ENCODE data around the gene WIPF3.
"Not testable (repeated sequence)": the region's sequence is repeated elsewhere in the genome, so short reads cannot be mapped to it uniquely, and the experiment has no call there.

Gene WIPF3

DNA sequence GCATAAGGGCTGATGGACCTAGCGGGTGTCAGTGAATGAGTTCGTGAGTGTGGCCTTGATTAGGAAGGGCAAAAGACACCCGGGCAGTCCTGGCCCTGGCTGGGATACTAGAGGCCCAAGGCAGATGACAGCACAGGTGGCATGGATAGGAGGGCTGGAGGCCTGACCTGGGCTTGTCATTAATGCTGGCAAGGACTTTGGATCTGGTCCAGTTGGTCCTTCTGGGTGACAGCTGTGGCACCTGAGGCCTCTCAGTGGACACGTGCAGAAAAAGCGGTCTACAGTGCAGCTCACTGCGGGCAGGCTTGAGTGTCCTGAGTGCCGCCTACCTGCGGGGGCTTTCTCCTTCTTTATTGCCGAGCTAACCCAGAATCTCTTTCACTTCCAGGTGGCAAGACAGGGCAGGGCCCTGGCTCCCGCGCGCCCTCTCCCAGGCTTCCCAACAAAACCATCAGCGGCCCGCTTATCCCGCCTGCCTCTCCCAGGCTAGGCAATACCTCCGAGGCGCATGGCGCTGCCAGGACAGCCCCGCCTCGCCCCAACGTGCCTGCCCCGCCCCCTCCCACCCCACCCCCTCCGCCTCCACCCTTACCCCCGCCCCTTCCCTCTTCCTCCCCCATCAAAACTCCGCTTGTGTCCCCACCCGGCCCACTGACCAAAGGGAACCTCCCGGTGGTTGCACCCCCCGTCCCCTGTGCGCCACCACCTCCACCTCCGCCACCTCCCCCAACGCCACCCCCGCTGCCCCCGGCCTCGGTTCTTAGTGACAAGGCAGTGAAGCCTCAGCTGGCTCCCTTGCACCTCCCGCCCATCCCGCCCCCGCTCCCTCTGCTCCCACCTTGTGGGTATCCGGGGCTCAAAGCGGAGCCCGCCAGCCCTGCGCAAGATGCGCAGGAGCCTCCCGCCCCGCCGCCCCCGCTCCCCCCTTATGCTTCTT, 77.4 kb downstream of the WIPF3 start:
- DNase-seq, result no peak

DNA sequence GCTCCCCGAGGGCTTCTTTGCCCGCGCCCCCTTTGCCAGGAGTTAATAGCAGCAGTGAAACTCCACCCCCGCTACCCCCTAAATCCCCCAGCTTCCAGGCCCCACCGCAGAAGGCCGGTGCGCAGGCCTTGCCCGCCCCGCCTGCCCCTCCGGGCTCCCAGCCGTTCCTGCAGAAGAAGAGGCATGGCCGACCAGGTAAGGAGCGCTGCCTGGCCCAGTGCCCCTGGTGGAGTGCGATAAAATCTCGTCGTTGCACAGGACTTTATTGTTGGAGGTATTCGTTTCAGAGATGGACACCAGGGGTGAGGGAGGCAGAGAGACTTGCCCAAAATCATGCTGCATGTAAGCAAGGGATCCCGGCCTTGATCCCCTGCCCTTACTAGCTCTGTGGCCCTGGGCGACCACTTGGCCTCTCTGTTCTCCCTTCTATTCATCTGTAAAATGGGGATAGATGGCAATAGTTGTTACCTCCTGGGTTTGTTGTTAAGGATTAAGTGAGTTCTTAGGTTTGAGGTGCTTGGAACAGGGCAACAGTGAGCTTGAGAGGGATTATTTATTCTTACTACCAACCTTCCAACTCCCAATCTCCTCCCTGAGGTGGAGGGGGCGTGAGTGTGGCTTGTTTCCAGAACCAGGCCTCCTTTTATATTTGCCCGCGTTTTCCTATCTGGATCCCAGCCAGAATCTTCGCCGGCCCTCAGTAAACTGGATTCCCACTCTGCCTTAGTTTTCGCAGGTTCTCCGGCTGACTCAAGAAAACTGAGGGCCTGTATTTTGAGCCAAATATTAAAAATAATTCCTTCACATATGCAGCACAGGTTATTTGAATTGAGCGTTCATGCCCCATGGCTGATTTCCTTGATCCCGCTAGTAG, 78.3 kb downstream of the WIPF3 start:
- peak; percentile 5 for DNase-seq

- DNase-seq, result no peak
Measured at GRCh38 chr7:29885626-29886025, 79.3 kb downstream of the WIPF3 start.

DNA sequence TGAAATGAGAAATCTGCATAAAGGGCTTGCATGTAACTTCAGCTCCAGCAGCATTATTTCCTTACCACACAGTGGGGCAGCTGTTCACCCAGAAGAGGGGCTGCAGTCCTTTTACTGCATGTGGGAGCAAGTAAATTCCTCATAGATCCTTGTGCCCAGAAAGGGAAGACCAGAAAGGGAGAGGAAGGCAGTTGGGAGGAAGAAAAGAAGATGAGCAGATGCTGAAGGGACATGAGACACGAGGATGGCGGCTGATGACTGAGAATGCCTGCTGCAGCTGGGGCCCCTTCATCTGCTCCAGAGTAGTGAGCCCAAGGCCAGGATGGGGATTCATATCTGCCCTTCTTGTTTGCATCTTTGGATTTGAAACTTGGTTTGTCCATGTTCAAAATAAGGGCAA, 80.5 kb downstream of the WIPF3 start:
- no peak for DNase-seq

DNA sequence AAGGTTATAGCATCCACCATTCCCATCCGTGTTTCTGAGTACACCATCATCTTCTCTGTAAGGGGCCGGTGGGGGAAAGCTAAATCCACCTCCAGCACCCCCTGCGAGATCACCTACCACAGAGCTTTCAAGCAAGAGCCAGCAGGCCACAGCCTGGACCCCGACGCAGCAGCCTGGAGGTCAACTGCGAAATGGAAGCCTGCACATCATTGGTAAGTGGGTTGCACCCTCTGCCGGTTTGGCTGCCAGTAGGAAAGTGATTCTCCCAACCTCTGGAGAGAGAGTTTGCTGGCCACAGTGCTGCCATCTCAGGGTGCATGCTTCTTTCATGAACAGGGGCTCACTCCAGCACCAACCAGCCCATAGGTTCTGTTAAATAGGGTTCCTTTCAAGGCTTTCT, 81.7 kb downstream of the WIPF3 start:
- no peak for DNase-seq

DNA sequence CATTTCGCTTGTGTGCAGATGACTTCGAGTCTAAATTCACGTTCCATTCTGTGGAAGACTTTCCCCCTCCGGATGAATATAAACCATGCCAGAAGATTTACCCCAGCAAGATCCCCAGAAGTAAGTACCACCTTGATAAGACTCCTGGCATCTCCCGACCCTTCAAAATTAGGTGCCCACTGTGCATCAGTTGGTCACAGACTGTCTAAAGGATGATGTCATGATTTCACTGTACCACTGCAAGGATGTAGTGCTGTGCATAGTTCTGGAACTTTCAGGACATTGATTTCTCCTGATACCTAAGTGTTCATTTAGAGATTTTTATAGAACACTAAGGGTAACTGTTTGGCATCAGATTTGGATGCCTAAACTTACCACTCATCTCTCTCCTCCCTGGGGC, 83.0 kb downstream of the WIPF3 start:
- no peak for DNase-seq

- no peak for DNase-seq
Measured at GRCh38 chr7:29890251-29890650, 83.9 kb downstream of the WIPF3 start.

GRCh38 chr7:29890786-29891185, 84.5 kb downstream of the WIPF3 start:
- DNase-seq, result not testable (repeated sequence)

GRCh38 chr7:29891766-29892165, 85.5 kb downstream of the WIPF3 start:
- DNase-seq, result no peak

GRCh38 chr7:29892231-29892630, 85.9 kb downstream of the WIPF3 start:
- no peak for DNase-seq

DNA sequence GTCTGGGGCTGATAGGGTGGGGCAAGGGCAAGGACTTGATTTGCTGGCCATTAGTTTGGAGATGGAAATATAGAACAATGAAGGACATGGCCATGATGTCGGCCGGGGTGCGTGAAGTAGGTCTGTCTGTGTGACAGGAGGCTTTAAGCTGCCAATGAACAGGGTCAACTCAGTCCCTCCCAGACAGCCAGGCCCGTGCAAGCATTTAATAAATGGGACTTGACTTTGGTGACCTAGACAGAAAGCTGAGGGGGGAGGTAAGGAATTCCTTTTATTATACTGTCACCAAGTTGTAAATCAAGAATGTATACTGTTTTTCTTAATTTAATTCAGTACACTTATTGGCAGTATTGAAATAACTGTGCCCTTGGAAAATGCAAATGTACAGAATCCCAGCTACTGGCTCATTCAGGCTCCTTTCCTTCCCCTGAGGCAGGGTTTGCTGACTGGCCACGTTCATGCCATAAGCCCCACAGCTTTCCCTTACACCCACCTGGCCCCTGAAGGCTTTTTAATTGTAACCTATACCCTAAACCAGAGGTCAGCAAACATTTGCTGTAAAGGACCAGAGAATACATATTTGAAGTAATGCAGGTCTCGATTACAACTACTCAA, 87.2 kb downstream of the WIPF3 start:
- DNase-seq, result no peak

- DNase-seq, result no peak
Measured at GRCh38 chr7:29894256-29894655, 87.9 kb downstream of the WIPF3 start.

DNA sequence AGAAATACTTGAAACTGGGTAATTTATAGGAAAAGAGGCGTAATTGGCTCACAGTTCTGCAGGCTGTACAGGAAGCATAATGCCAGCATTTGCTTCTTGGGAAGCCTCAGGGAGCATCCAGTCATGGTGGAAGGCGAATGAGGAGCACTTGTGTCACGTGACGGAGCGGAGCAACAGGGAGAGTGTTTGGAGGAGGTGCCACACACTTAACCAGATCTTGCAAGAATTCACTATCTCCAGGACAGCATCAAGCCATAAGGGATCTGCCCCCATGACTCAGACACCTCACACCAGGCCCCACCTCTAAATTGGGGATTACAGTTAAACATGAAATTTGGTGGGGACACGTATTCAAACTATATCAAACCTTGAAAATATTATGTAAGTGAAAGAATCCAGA, 89.3 kb downstream of the WIPF3 start:
- DNase-seq, result no peak

- no peak for DNase-seq
Measured at GRCh38 chr7:29896685-29897411, 90.5 kb downstream of the WIPF3 start.

DNA sequence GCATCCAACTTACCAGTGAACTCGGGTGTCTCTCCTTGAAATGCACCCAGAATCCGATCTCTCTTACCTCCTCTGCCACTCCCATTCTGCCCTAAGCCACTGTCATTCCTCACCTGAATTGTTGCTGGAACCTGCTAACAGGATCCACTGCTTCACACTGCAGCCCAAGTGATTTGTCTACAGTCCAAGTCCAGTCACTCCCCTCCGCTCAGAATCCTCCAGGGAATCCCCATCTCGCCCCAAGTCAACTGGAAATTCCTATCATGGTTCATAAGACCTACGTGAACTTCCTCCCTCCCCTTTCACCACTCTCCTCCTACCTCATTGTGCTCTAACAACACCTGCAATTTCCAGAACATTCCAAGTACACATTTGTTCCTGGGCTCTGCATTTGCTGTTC, 92.0 kb downstream of the WIPF3 start:
- no peak for DNase-seq

DNA sequence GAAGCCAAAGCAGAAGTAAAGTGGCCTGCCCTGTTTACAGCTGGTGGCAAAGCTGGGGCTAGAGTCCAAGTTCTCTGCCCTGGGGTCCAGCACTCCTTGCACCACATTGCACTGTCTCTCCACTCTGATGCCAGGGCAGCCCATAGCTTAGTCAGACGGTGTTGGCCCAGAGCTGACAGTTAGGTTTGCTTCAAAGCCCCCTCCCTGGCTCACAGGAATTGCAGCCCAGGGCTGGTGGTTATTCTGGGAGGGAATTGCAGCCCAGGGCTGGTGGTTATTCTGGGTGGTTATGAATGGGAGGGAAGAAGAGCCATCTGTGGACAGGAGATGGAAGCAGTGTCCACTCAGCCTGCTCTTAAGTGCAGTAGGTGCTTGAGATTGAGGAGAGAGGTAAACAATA, 94.4 kb downstream of the WIPF3 start:
- no peak for DNase-seq

DNA sequence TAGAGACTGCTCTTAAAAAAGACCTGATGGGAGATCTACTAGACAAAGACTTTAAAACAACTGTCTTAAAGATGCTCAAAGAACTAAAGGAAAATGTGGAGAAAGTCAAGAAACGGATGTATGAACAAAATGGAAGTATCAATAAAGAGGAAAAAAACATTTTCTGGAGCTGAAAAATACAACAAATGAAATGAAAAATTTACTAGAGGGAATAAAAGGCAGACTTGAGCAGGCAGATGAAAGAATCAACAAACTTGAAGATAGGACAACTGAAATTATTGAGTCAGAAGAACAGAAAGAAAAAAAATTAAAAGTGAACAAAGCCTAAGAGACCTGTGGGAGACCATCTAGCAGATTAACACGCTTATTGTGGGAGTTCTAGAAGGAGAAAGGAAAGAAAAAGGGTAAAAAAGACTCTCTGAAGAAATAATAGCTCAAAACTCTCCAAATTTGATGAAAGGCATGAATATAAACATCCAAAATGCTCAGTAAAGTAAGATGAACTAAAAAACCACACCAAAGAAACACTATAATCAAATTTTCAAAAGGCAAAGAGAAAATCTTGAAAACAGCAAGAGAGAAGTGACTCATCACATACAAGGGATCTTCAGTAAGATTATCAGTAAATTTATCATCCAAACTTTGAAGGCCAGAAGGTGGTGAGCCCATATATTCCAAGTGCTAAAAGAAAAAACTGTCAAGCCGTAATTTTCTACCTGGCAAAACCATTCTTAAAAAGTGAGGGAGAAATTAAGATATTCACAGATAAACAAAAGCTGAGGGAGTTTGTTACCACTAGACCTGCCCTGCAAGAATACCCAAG, 100.1 kb downstream of the WIPF3 start:
- no peak for DNase-seq

DNA sequence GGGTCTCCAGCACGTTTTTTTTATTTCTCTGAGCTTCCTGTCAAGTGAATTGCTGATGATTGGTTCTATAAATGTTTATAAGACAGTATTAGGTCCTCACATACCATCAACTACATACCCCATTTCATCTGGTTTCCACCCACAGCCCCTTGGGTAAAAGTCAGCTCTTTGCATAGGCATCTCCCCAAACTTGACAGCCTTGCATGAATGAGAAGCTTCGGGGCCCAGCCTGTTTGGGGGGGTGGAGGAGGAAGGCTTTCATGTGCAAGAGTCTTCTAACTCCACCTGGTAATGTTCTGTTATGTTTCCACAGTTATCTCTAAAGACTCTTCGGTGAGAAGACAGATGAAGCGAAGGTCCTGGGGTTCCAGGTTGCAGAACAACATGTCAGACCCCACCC, 107.9 kb downstream of the WIPF3 start:
- no peak for DNase-seq

DNA sequence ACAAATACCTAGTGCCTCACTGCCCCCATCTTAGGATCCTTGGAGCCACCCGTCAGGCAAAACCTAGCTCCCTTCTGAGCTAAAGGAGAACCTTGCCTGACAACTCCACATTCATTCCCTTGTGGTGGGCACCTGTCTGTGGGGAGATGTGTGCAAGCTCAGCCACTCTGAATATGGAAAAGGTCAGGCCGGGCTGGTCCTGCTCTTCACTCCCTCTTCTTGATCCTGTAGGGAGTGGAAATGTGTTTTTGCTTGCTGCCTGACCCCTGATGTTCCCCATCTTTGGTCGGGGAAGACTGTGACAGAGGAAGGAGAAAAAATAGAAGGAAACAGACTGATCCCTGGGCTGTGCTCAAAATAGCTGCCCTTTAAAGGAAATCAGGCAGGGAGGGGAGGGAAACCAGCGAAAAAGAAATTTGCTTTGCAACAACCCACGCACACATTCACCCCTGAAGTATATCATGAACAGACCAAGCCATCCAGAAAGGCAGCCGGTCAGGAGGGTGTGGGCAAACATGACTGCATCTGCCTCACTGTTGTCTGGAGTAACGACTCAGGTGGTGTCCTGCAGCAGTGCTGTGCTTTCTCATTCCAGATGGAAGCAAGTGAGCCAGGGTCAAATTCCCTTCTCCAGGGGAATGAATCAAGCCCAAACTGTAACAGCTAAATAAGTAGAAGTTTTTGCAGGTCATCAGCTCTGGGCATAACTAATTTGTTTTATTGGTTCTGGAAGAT, 109.3 kb downstream of the WIPF3 start:
- no peak for DNase-seq

- DNase-seq, result peak; percentile 32
Measured at GRCh38 chr7:29917641-29918040, 111.3 kb downstream of the WIPF3 start.

- no peak for DNase-seq
Measured at GRCh38 chr7:29918850-29919249, 112.5 kb downstream of the WIPF3 start.

Data from NCI-H446 treated with DMSO at 0.1 percent for 48 hours (cell line).